Measurements from ENCODE around the gene SHROOM3.
"Not testable (repeated sequence)": the region's sequence is repeated elsewhere in the genome, so short reads cannot be mapped to it uniquely, and the experiment has no call there.

SHROOM3 gene

DNA sequence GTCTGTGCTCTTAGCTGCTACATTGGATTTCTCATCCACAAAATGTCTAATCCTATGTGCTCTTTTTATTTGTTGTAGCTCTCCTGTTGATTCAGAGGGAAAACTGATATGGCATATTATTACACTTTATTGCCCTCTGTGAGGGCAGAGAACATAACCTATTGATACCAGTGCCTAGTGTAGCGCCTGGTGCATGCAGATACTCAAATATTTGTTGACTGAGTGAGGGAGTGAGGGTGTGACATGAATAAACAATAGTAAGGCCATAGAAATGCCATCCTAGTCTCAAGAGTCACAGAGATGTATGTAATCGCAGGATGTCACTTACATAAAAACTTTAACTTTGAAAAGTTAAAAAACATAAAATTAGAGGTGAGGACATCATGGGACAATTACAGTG is 159.1 kb downstream of the SHROOM3 start:
- DNase-seq (ENCODE audit: low read depth in 2 of 2) = no peak

DNA sequence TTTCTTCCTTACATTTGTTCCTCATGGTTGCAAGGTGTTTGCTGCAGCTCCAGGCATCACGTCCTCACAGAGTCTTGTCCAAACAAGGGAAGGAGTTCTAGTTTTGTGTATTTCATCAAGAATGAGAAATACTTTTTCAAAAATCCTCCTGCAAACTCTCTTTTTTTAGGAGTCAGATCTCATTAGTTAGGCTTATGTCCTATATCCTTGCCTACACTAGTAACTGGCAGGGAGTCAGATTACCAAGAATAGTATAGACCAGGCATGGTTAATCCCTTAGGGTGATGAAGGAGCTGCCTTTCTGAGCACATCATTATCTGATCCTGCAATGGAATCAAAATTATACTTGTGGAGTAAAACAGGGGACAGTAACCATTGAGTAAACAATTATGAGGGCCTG is 160.4 kb downstream of the SHROOM3 start:
- DNase-seq (ENCODE audit: low read depth in 2 of 2) = no peak

DNA sequence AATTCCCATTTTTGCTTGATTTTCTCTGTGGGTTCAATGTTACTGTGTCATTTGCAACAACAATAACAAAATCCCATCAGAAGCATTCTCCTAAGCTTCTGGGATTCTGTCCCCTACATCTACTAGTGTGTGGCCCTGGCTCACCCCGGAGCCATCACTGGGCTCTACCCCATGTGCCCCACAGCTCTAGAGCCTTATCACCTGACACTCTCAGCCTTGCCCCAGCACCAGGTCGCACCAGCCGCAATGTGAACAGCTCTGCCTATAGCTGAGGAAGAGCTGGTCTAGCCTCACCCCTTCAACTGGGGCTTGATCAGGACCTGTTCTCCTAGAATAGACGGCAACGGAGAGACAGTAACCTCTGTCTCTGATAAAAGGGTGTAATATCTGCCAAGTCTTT is 161.7 kb downstream of the SHROOM3 start:
- no peak for DNase-seq (ENCODE audit: low read depth in 2 of 2)

DNA sequence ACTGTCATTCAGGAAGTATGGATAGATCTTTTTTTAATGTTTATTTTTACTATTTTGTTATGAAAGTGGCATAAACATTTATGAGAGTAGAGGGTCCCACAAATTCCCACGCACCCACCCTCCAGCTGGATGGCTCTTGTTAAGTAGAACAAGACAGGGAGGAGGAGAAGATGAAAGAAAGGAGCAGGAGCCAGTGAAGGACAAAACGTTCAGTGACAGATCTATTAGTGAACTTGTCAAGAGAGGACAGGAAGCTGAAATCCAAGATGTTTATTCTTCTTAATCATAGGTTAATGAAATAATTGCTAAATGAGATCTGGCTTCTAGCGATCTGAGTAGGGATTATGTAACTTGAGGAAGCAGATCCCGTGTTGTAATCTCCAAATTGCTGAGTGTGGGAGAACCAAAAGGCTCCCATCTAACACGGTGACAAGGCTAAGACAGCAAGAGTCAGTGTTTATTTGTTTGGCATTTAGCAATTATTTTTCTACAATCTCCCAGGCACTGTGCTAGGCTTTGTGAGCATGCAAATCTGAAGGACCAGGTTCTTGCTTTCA is 162.5 kb downstream of the SHROOM3 start:
- DNase-seq (ENCODE audit: low read depth in 2 of 2) = no peak

DNA sequence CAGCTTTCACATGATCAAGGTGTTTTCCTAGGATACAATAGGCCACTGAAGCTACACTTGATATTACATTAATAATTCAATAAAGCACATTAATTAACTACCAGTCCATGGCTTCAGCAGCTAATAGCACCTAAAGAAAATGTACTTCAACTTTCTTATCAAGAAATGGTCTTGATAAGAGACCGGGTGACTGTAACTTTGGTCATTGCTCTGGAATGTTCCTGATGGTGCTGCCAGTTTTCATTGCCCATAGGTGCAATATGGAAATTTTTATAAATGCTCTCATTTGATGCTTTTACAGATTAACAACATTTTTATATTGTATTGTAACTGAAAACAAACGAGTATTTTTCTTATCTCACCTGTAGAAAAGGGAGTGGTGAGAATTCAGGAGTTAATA is 165.4 kb downstream of the SHROOM3 start:
- DNase-seq (ENCODE audit: low read depth in 2 of 2) = no peak

DNA sequence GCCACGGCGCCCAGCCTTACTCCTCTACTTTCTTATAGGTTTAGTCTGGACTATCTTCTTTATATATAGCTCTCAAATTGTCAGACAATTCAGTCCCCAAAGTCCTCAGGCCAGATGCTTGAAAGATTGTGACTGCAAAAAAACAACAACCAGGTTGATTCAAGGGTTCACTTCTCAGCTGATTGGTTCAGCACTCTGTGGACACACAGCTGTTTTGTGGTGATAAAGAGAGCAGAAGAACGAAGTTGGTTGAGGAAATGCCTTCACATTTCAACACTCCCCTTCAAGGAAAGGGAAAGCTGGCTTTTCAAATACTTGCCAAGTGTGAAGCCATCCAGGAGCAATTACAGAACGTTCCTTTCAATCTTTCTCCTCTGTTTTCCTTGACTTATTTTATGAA is 166.8 kb downstream of the SHROOM3 start:
- DNase-seq (ENCODE audit: low read depth in 2 of 2) = no peak

DNA sequence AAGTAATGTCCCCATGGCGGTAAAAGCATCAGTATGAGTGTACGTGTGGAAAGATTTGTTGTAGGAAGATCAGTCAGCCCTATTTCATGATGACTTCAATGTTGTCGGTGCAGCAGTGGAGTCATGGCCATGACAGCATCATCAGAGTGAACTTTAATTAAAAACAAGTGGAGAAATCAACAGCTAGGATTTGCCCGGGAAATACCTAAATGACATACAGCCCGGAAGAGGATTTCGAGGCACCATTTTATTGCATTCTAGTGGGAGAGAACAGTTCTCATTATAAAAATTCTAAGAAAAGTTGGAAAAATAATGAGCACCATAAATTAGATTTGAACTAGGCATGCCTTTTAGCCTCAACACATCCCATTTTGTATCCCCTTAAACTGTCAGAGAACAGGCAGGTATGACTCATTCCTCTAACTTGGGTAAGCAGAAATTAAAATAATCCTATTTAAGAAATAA is 170.1 kb downstream of the SHROOM3 start:
- DNase-seq (ENCODE audit: low read depth in 2 of 2) = no peak

DNA sequence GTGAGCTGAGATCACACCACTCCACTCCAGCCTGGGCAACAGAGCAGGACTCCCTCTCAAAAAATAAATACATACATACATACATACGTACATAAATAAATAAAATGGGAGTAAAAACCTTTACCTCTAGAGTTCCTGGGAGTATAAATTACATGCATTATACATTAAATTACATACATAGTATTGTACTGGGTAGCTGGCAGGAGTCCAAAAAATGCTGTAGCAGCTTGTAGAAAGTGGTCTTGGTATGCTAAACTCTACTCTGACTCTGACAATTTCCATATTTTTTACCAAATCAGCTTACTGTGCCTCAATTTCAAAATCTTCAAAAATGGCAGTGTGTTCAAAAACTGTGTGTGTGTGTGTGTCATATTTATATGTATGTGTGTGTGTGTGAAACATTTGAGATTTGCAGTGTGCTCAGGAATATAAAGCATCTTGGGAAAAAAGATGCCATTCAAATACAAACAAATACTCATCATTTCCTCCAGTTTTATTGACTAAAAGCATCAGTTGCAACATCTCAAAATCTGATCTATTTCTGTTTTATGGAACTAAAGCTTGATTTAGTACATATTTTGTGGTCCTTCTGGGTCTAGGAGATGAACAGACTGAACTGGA is 171.7 kb downstream of the SHROOM3 start:
- DNase-seq (ENCODE audit: low read depth in 2 of 2) = no peak

DNA sequence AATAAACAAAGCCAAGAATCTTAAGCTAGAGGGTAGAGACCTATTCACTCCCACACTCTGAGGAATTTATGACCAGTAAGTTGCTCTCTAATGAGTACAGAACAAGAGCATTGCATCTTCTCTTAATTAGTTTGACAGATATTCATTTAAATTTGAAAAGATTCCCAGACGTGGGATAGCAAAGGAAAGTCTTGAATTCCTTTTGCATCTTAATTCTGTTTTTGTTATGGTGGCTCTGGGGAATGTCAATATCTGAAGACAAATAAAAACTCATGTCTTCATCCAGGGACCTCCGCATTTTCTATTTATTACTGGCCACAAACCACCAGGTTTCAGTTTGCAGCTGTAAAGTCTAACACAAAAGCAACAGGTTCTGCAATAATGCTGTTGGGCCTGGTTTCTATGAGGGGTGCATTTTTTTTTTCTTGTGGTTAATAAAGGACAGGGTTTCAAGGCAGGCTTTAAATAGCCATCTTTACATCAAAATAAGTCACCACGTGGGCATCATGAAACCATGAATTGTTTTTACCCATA is 172.3 kb downstream of the SHROOM3 start:
- no peak for DNase-seq (ENCODE audit: low read depth in 2 of 2)

DNA sequence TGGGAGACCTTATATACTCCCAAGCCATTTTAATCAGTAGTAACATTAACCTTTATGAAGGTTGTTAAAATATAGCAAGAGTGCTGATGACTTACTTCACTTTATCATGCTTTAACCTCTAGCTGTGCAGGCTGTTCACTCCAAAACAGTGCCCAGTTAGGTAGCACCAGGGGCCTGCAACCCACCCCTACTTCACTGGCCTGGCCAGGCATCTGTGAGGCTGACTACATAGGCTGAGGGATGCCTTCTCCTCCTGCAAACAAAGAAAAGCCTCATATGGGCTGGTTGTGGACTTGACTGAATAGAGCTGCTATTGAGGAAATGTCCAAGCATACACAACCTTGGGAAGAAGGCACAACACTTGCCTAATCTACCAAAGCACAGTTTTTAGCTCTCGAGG is 172.8 kb downstream of the SHROOM3 start:
- DNase-seq (ENCODE audit: low read depth in 2 of 2) = no peak

DNA sequence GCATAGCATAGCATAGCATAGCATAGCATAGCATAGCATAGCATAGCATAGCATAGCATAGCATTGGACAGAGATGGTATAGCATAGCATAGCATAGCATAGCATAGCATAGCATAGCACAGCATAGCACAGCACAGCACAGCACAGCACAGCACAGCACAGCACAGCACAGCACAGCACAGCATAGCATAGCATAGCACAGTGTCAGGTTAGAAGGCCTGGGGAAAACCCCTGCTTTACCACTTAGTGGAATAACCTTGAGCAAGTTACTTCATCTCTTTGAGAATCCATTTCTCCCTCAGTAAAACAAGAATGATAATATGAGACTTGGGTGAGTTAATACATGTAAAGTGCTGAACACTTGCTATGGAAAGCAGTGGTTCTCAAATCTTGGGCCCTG is 173.5 kb downstream of the SHROOM3 start:
- not testable (repeated sequence) for DNase-seq (ENCODE audit: low read depth in 2 of 2)

DNA sequence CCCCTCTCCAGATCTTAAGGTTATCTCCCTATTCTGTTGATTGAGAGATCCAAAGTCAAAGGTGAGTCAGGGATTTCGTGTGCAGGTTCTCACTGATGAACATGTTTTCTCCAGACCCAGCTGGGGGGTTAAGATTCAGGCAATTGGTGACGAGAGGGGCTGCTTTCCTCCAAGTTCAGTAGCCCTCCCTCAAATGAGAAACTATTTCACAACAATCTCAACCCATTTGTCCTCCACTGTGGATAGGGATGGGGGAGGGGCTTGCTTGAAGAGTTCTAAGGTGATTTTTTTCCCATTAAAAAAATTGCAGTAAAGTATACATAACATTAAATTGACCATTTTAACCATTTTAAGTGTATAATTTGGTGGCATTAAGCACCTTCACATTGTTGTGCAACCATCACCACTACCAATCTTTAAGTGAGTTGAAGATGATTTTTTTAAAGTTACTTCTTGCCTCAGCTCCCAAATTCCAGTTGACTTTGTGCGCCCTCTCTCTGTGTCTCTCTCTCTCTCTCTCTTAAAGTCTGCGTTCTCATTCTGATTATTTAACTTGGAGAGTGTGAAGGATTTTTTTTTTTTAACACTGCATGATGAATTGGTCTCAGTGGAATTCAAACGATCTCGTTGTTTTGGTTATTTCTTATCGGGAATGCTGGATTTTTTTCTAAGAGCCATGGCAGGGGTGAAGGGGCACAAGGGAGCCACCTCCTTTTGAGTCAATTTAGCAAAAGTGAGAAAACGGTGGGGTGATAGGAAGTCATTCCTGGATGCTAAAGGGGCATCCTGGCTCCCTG is 175.9 kb downstream of the SHROOM3 start:
- no peak for DNase-seq (ENCODE audit: low read depth in 2 of 2)

DNA sequence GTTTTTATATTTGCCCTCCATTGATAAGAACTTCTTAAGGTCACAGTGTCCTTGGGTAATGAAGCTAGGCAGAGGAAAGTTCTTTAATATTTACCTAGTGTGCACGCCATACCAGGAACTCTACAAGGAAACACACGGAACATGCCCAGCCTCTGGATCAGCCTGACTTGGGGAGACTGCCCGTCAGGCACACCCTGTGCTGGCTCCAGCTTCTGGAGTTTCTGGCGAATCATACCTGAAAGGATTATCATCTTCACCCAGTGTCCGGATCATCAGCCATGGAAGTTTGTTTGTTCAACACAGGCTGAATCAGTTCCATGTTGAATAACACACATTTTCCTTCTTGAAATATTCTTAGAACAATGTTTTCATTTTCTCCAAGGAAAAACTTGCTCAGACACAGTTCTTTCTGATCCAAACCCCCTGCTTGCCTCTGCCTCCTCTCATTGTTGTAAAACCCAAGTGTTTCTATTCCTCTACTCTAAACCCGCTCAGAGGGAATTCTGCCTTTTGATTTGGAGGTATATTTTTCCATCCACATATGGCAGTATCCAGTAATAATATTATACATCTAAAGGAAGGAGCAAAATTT is 176.7 kb downstream of the SHROOM3 start:
- no peak for DNase-seq (ENCODE audit: low read depth in 2 of 2)

DNA sequence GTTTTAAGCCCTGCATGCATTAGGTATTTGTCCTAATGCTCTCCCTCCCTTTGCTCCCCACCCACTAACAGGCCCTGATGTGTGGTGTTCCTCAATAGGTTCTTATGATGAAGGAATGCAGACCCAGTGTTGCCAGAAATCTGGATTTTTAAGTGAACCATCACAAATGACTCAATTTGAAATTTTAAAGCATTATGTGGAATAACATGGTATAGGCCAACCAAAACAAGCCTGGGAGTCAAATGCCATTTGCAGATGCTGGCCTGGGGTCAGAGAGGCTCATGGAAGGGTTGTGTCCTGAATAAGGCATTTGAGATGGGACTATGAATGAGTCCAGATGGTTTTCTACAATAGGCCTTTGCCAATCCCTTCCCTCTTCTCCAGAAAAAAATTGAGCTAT is 179.6 kb downstream of the SHROOM3 start:
- no peak for DNase-seq (ENCODE audit: low read depth in 2 of 2)

DNA sequence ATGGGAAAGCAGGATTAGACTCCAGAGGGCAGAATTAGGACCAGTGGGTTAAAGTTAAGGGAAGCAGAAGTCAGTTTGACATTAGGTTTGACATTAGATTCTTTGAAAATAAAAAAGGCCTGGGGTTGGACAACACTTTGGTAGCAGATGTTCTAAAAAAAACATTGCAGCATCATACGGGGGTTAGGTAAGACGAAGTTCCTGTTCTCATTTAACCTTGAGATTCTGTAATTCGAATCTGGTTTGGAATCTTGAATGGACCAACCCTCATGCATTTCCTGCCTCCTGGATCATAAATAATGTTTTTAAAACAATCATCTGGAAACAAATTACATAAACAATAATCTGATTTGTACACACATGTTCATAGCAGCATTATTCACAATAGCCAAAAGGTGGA is 181.0 kb downstream of the SHROOM3 start:
- DNase-seq (ENCODE audit: low read depth in 2 of 2) = no peak

DNA sequence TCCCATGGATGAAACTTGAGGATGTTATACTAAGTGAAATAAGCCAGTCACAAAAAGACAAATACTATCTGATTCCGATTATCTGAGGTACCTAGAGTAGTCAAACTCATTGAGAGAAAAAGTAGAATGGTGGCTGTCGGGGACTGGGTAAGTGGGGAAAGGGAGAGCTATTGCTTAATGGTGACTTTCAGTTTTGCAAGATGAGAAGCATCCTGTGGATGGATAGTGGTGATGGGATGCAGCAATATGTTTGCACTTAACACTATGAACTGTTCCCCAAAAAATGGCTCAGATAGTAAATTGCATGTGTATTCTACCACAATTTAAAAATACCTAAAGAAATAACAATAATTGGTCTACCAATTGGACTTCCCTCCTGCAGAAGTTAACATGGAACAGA is 181.5 kb downstream of the SHROOM3 start:
- DNase-seq (ENCODE audit: low read depth in 2 of 2) = no peak

DNA sequence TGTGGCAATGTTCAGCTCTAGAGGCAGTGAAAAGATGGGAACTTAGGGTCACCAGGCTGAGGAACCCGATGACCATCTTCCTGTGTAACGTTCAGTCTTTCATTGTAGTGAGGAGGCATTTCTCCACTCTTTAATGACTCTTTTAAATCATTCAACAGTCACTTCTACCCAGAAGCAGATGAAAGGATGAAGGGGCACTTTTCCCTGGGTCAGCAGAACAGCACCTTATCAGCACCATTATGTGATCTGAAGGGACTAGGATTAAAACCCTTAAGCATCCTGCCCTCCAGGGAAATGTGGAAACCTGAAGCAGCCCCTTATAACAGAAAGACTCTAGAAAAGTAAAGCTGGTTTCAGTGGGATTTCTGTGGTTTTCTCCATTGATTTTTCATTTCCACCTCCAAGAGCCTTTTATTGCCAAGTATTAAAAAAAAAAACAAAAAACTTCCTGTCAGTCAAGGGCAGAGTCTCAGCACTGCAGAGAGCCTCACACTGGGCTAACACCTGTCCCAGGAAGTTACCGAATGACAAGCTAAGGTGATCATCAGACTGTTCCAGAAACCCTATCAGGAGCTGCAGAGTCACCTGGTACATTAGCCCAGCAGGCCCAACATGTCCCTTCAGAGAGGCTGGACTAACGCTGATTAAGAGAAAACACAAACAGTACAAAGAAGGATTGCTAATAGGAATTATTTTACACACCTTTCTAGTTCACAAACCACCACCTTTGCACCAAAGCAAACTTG is 185.9 kb downstream of the SHROOM3 start:
- no peak for DNase-seq (ENCODE audit: low read depth in 2 of 2)

DNA sequence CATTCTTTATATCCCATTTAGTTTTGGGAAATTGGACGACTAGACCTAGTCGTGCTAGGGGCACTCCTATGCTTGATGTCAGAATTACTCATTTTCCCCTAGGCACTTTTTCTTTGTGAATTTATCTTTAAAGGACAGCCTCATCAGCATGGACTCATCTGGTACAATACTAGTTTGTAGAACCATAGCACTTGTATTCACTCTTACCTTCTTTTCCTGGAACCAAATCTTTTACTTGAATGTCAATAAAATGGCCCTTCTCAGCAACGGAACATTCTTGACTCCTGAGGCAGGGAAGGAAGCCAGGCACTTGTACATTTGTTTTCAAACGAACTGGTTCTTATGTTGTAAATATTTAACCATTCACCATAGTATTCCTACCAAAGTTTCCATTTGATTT is 187.1 kb downstream of the SHROOM3 start:
- no peak for DNase-seq (ENCODE audit: low read depth in 2 of 2)

DNA sequence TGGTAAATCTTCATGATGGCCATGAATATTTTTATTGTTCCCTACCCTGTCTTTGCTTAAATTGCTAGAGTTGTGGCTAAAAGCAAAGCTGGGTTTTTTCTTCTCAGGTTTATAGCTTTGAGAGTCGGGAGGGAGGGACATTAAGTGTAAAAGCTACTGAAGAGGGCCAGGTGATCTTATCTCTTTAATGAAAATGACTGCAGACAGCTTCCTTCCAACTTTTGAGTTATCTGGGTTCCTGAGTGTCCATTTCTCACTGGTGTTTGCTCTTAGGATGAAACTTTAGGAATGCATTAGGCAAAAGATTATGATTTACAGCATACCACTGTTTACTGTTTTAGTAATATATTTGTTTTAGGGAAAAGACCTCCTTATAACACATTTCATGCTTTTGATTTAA is 187.7 kb downstream of the SHROOM3 start:
- DNase-seq (ENCODE audit: low read depth in 2 of 2) = no peak

DNA sequence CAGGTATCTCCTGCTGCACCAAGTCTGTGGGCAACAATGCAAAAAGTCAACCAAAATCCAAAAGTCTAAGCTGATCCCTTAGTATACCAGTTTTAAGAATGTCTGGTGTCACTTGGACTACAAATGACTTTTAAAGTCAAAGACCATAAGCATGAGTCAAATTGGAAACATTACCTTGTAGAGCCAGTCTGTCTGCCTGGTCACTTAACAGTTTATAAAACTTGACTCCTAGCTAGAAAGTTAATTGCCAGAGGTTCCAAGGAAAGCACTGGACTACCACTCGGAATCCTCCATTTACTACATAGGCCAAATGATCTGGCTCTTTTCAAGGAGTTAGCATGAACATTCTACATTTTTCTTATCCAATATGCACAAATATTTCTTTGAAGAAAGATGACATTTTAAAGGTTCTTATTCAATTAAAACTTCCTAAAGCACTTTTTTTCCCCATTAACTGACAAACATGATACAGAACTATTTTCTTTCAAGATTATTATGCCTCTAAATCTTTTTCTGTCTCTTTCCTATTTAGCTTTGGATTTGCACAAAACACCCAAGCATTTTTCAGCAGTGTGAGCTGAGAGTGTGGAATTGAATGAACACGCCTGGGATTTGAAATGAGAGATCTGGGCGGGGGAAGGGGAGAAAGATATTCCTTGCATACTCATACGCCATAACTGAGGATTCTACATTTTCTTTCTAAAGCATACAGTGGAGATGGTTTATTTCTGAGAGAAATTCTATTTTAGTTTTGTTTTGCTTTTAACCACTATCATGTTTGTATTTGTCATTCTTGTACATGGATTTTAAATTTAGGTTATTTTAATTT is 188.4 kb downstream of the SHROOM3 start:
- DNase-seq (ENCODE audit: low read depth in 2 of 2) = no peak

DNA sequence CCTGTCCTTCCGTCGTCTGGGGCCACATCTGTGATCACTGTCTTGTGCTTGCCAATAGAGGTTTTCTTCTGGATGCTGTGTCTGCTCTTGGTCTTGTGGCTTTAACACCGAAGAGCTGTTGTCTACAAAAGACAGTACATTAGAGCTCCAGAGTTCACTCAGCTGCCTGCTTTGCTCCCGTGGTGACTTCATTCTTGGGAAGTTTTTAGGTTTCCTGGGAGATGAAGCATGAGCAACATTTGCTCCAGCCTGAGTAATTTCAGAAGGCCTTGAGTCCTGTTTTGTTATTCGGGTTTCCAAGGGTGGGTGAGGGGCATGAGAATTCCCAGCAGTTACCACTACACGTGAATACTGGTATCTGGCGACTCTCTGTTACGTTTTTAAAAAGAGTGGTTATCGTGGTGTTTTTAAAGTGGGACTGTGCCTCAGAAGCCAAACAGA is 189.2 kb downstream of the SHROOM3 start:
- DNase-seq (ENCODE audit: low read depth in 2 of 2) = no peak

Measured in stimulated activated CD4-positive, alpha-beta T cell treated with anti-CD3 and anti-CD28 coated beads, Interleukin-12 subunit alpha, Interleukin-12 subunit beta, amount 100 ng/mL, for 24 hours (primary cell).